OCI-LY3 (cell line): ENCODE measurements around the gene EFCAB8.
A peak's percentile ranks its signal among the peaks of the same experiment; 100 is the strongest.

Source experiments
- H2AFZ ChIP-seq: fragments of 200-600, 300-600 bp; shearing (Covaris generic); 2 replicates; pipeline ENCODE4 v1.6.0; 2014; ENCODE audit warnings: antibody characterized with exemption, low read depth, low read length
- H3K27ac ChIP-seq: fragments of 200-600, 300-600 bp; sonication (generic); 2 replicates; pipeline ENCODE4 v1.5.1; 2014; ENCODE audit warnings: mild to moderate bottlenecking, low read length, moderate library complexity, mixed read lengths
- H3K27me3 ChIP-seq: fragments of 200-600, 300-600 bp; sonication (generic); 2 replicates; pipeline ENCODE4 v1.6.1; 2014; ENCODE audit warnings: low read depth, low read length, mixed read lengths
- H3K36me3 ChIP-seq: fragments of 200-600, 300-600 bp; sonication (generic); replicated peaks from 2 replicates; pipeline ENCODE3; 2014; ENCODE audit warnings: low read depth, low read length, mixed read lengths
- H3K4me1 ChIP-seq: fragments of 300-600, 200-600 bp; sonication (generic); 2 replicates; pipeline ENCODE4 v1.6.1; 2014; ENCODE audit warnings: low read length, mixed read lengths
- H3K4me2 ChIP-seq: fragments of 200-600, 300-600 bp; sonication (generic); 2 replicates; pipeline ENCODE4 v1.6.1; 2014; ENCODE audit warnings: low read length, mixed read lengths
- H3K4me3 ChIP-seq: fragments of 300-600, 200-600 bp; sonication (generic); 2 replicates; pipeline ENCODE4 v1.5.1; 2014; ENCODE audit warnings: antibody characterized with exemption, mild to moderate bottlenecking, low read length, moderate library complexity
- H3K79me2 ChIP-seq: fragments of 300-600, 200-600 bp; shearing (Covaris generic); 2 replicates; pipeline ENCODE4 v1.6.1; 2014; ENCODE audit warnings: mild to moderate bottlenecking, low read length, mixed read lengths
- H3K9ac ChIP-seq: fragments of 300-600, 200-600 bp; shearing (Covaris generic); 2 replicates; pipeline ENCODE4 v1.6.0; 2014; ENCODE audit warnings: mild to moderate bottlenecking, low read length, moderate library complexity
- H3K9me3 ChIP-seq: fragments of 200-600, 300-600 bp; shearing (Covaris generic); 2 replicates; pipeline ENCODE4 v1.6.1; 2014; ENCODE audit warnings: low read length, mixed read lengths; ENCODE audit not compliant: insufficient read depth
- H4K20me1 ChIP-seq: fragments of 200-600, 300-600 bp; sonication (generic); 2 replicates; pipeline ENCODE4 v1.6.1; 2016; ENCODE audit warnings: low read length, mixed read lengths; ENCODE audit not compliant: insufficient read depth
- EZH2phosphoT487 ChIP-seq: fragments of 200-600 bp; shearing (Covaris generic); IDR thresholded peaks from 2 replicates; pipeline ENCODE4 v1.6.1; 2018; ENCODE audit warnings: antibody characterized with exemption, mixed run types, low read depth
- TF ChIP-seq, protein P1 (sequence below): fragments of 200-600, 300-600 bp; sonication (generic); IDR thresholded peaks from 2 replicates; pipeline ENCODE4 v1.5.1; 2014; ENCODE audit warnings: antibody characterized with exemption, low read length, low read depth

The EFCAB8 gene

GRCh38 chr20:32969356-32970114 lies 110.8 kb downstream of the EFCAB8 start:
- H3K9ac ChIP-seq = no peak overlapping the region

DNA sequence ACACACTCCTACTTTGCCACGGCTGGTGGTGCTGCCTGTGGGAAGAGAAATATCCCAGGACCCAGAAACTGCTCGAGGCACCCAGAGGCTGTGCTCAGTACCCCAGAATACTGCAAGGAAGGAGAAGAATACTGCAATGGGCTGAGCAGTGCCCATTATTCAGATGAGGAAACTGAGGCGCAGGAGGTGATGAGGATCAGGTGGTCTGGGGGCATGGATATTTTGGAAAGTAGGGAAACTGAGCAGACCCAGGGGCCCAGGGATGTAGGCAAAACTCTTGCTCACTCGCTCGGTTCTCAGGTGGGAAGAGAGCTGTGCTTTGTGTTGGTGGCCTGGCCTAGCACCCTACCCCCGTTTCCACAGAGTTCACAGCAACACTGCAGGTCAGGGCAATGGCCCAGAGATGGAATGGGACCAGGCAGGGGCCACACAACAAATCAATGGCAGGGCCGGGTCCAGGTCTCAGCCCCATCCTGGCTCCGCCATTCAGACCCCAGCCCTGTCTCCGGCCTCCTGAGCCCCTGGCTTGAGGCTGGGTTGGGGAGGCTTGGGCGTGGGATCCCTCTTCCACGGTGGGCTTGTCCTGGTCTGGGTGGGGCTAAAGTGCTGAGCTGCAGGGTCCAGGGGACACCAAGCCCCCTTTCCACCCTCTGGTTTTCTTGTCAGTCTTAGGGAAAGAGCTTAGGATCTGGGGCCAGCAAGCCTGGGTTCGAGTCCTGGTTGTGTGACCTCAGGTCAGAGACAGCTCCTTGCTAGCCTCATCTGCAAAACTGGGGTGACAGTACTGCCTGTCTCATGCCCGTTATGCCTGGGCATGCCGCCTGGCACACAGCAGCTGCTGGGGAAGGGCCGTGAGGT lies 111.6 kb downstream of the EFCAB8 start:
- Histone ChIP-seq H3K9ac (peak overlapping the region; percentile 90), H3K4me1 (peaks cover 61% of the 10 kb centered on the region), H3K36me3 (no peaks in the 10 kb centered on the region), H4K20me1 (no peaks in the 10 kb centered on the region), H3K27ac (peak overlapping the region; percentile 98), H3K9me3 (no peaks in the 10 kb centered on the region), H3K79me2 (no peaks in the 10 kb centered on the region), H2AFZ (peak overlapping the region; percentile 40; the same call in 1 of the 2 replicates), H3K27me3 (no peaks in the 10 kb centered on the region), H3K4me2 (peak overlapping the region; percentile 79), H3K4me3 (no peak overlapping the region)
- TF ChIP-seq, protein P1, sequence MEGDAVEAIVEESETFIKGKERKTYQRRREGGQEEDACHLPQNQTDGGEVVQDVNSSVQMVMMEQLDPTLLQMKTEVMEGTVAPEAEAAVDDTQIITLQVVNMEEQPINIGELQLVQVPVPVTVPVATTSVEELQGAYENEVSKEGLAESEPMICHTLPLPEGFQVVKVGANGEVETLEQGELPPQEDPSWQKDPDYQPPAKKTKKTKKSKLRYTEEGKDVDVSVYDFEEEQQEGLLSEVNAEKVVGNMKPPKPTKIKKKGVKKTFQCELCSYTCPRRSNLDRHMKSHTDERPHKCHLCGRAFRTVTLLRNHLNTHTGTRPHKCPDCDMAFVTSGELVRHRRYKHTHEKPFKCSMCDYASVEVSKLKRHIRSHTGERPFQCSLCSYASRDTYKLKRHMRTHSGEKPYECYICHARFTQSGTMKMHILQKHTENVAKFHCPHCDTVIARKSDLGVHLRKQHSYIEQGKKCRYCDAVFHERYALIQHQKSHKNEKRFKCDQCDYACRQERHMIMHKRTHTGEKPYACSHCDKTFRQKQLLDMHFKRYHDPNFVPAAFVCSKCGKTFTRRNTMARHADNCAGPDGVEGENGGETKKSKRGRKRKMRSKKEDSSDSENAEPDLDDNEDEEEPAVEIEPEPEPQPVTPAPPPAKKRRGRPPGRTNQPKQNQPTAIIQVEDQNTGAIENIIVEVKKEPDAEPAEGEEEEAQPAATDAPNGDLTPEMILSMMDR = no peak
- no peak for TF ChIP-seq EZH2phosphoT487

More at GRCh38 chr20:32969356-32970114, 110.8 kb downstream of the EFCAB8 start:
- H3K27ac ChIP-seq = peak overlapping the region; percentile 98
- H3K36me3 ChIP-seq = no peaks in the 10 kb centered on the region
- no peaks in the 10 kb centered on the region for H3K79me2 ChIP-seq
- no peak overlapping the region for H3K4me2 ChIP-seq
- H3K4me1 ChIP-seq = peaks cover 61% of the 10 kb centered on the region
- no peaks in the 10 kb centered on the region for H3K9me3 ChIP-seq
- H3K27me3 ChIP-seq = no peaks in the 10 kb centered on the region
- H4K20me1 ChIP-seq = no peaks in the 10 kb centered on the region
- no peak overlapping the region for H3K4me3 ChIP-seq
- TF ChIP-seq, protein P1 = no peak
- TF ChIP-seq EZH2phosphoT487 = no peak
- no peak overlapping the region for H2AFZ ChIP-seq

DNA sequence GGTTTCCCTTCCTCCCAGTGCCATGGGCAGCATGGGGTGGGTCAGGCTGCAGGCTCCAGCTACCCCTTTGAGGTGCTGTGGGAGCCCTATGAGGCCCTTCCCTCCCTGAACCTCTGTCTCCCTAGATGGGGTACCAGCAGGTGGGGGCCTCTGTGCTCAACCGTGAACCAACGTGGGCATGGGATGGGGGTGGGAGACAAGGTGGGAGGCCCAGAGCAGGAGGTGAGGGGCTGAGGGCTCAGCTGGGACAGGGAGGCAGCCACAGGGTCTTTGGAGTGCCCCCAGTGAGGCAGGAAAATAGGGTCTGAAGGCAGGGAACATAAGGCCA lies 112.2 kb downstream of the EFCAB8 start:
- peak overlapping the region; percentile 98 for H3K27ac ChIP-seq
- 0 out of 2 replicates have a peak overlapping the region, but pooled peaks have one; percentile 47 for H3K4me3 ChIP-seq
- H3K36me3 ChIP-seq = no peaks in the 10 kb centered on the region
- no peaks in the 10 kb centered on the region for H3K9me3 ChIP-seq
- H3K9ac ChIP-seq = peak overlapping the region; percentile 90
- H3K27me3 ChIP-seq = no peaks in the 10 kb centered on the region
- H3K4me1 ChIP-seq = peaks cover 61% of the 10 kb centered on the region
- H3K4me2 ChIP-seq = peak overlapping the region; percentile 79
- H4K20me1 ChIP-seq = no peaks in the 10 kb centered on the region
- no peaks in the 10 kb centered on the region for H3K79me2 ChIP-seq
- H2AFZ ChIP-seq = peak overlapping the region; percentile 40; the same call in 1 of the 2 replicates
- TF ChIP-seq, protein P1 = no peak
- no peak for TF ChIP-seq EZH2phosphoT487

- Histone ChIP-seq H3K4me2 (peak overlapping the region; percentile 79), H3K79me2 (no peaks in the 10 kb centered on the region), H3K36me3 (no peaks in the 10 kb centered on the region), H2AFZ (peak overlapping the region; percentile 52; the same call in 1 of the 2 replicates), H3K9me3 (peaks cover under 1% of the 10 kb centered on the region; the same call in 1 of the 2 replicates), H4K20me1 (no peaks in the 10 kb centered on the region), H3K4me3 (peak overlapping the region; percentile 47), H3K4me1 (peaks cover 59% of the 10 kb centered on the region), H3K9ac (peak overlapping the region; percentile 90), H3K27ac (peak overlapping the region; percentile 98), H3K27me3 (no peaks in the 10 kb centered on the region)
- TF ChIP-seq EZH2phosphoT487 = no peak
- TF ChIP-seq, protein P1 = no peak
Measured at GRCh38 chr20:32971703-32972161, 113.0 kb downstream of the EFCAB8 start.
